ENCODE data around the gene HS3ST6.

- TF ChIP-seq CTCF (IDR thresholded peaks at IDR 0.05), result no peak
- TF ChIP-seq POLR2A (IDR thresholded peaks at IDR 0.05), result no peak
Observed at GRCh38 chr16:1930338-1930720, 12.1 kb upstream of the HS3ST6 start.
